ENCODE results near the gene DYSF. TPM values are rescaled to one million over a fixed set of nuclear protein-coding genes. Genes with fewer than 3 reads are reported as not detected.
"Not testable (repeated sequence)": the region's sequence is repeated elsewhere in the genome, so short reads cannot be mapped to it uniquely, and the experiment has no call there.

Gene DYSF
- 10 to 100 TPM in 1 of 3 donors, 1 to 10 TPM in 2; 2.0 to 19.4 (median 6.8) TPM for total RNA-seq
- long read RNA-seq, donor 1, partial matches to known transcripts = 4 of 6 reads
- long read RNA-seq, donor 1, other reads (novel, unspliced or antisense) = 2 of 6 reads
- long read RNA-seq, donor 2, partial matches to known transcripts = 1 of 1 reads
- long read RNA-seq, donor 2, other reads (novel, unspliced or antisense) = 0 of 1 reads

DNA sequence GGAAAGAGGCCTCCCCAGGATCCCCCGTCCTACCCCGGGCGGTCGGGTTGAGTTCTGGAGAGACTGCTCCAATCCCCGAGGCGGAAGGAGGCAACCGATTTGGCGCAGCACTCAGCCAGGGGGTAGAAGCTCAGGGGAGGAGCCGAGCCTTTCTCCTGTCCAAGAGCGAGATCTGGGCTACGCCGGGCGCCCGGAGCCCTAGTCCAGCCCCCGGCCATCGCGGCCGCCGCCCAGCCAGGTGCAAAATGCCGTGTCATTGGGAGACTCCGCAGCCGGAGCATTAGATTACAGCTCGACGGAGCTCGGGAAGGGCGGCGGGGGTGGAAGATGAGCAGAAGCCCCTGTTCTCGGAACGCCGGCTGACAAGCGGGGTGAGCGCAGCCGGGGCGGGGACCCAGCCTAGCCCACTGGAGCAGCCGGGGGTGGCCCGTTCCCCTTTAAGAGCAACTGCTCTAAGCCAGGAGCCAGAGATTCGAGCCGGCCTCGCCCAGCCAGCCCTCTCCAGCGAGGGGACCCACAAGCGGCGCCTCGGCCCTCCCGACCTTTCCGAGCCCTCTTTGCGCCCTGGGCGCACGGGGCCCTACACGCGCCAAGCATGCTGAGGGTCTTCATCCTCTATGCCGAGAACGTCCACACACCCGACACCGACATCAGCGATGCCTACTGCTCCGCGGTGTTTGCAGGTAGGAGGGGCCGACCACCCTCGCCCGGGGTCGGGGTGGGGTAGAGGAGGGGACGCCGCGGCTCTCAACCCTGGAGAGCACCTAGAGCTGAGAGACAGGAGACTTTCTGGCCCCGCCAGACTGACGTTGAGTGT is at the start of gene DYSF:
Gene DYSF (plus strand): TSS at position 158 of the 817 bp plus-strand sequence.
- TF ChIP-seq, protein P1, sequence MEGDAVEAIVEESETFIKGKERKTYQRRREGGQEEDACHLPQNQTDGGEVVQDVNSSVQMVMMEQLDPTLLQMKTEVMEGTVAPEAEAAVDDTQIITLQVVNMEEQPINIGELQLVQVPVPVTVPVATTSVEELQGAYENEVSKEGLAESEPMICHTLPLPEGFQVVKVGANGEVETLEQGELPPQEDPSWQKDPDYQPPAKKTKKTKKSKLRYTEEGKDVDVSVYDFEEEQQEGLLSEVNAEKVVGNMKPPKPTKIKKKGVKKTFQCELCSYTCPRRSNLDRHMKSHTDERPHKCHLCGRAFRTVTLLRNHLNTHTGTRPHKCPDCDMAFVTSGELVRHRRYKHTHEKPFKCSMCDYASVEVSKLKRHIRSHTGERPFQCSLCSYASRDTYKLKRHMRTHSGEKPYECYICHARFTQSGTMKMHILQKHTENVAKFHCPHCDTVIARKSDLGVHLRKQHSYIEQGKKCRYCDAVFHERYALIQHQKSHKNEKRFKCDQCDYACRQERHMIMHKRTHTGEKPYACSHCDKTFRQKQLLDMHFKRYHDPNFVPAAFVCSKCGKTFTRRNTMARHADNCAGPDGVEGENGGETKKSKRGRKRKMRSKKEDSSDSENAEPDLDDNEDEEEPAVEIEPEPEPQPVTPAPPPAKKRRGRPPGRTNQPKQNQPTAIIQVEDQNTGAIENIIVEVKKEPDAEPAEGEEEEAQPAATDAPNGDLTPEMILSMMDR (IDR thresholded peaks at IDR 0.05) = no peak
- intact Hi-C loops (cut with DNase I, micrococcal nuclease) = no loop called here
- ATAC-seq = peak; percentile 59
- peak in 2 of 3 donors; percentile 38 to 67 for DNase-seq
- Histone ChIP-seq H3K4me3 (peak within 1 kb of the TSS; percentile 6), H3K9me3 (no peaks in the 10 kb centered on the region), H3K36me3 (ENCODE audit: low read depth) (no peaks in the 10 kb centered on the region), H3K4me1 (ENCODE audit: low read depth) (peaks cover 7% of the 10 kb centered on the region)

DNA sequence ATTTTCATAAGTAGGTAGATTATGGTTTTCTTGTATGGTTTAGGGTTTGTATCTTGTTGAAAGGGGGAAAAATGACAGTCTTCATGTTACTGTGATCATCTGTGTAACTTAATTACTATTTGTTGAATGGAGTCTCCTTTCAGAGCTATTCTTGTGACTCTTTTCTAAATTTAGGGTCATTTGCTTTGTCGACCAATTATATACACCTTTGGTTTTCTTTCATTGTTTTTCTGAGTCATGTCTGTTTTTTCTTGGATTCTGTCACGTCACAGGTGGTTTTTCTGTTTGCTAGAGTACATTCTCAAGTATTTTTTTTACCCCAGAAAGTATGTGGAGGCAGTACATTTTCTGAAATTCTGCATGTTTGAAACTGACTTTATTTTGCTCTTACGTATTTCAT is 43.8 kb upstream of the DYSF start:
- TF ChIP-seq, protein P1 (IDR thresholded peaks at IDR 0.05) = no peak
- Histone ChIP-seq H3K4me1 (ENCODE audit: low read depth) (no peaks in the 10 kb centered on the region), H3K36me3 (ENCODE audit: low read depth) (peaks cover 5% of the 10 kb centered on the region), H3K4me3 (no peak overlapping the region), H3K9me3 (no peaks in the 10 kb centered on the region)
- ATAC-seq (no peak), DNase-seq (no peak)
- intact Hi-C loops (cut with DNase I, micrococcal nuclease) = no loop called here

DNA sequence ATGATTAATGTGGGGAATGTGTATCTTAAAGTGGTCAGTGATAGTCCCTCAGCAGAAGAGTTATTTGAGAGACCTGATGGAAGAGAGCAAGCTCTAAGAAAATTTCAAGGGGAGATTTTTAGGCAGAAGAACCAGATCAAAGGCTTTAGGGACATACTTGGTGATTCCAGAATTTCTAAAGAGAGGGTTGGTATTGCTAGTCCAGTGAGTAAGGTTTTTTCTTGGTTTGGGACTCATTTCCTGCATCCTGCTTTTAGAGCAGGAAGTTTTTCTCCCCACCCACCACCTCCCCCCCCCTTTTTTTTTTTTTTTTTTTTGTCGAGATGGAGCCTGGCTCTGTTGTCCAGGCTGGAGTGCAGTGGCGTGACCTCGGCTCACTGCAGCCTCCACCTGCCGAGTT is 42.7 kb upstream of the DYSF start:
- ATAC-seq = no peak
- intact Hi-C loops (cut with DNase I, micrococcal nuclease) = no loop called here
- H3K36me3 ChIP-seq (ENCODE audit: low read depth) = no peaks in the 10 kb centered on the region
- TF ChIP-seq, protein P1 (IDR thresholded peaks at IDR 0.05) = no peak
- H3K9me3 ChIP-seq = no peaks in the 10 kb centered on the region
- H3K4me1 ChIP-seq (ENCODE audit: low read depth) = no peaks in the 10 kb centered on the region
- H3K4me3 ChIP-seq = no peak overlapping the region
- DNase-seq = no peak

DNA sequence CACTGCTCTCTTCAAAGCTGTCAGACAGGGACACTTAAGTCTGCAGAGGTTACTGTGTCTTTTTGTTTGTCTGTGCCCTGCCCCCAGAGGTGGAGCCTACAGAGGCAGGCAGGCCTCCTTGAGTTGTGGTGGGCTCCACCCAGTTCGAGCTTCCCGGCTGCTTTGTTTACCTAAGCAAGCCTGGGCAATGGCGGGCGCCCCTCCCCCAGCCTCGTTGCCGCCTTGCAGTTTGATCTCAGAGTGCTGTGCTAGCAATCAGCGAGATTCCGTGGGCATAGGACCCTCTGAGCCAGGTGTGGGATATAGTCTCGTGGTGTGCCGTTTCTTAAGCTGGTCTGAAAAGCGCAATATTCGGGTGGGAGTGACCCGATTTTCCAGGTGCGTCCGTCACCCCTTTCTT is 36.5 kb upstream of the DYSF start:
- DNase-seq = peak; percentile 15 to 49 (median 42)

DNA sequence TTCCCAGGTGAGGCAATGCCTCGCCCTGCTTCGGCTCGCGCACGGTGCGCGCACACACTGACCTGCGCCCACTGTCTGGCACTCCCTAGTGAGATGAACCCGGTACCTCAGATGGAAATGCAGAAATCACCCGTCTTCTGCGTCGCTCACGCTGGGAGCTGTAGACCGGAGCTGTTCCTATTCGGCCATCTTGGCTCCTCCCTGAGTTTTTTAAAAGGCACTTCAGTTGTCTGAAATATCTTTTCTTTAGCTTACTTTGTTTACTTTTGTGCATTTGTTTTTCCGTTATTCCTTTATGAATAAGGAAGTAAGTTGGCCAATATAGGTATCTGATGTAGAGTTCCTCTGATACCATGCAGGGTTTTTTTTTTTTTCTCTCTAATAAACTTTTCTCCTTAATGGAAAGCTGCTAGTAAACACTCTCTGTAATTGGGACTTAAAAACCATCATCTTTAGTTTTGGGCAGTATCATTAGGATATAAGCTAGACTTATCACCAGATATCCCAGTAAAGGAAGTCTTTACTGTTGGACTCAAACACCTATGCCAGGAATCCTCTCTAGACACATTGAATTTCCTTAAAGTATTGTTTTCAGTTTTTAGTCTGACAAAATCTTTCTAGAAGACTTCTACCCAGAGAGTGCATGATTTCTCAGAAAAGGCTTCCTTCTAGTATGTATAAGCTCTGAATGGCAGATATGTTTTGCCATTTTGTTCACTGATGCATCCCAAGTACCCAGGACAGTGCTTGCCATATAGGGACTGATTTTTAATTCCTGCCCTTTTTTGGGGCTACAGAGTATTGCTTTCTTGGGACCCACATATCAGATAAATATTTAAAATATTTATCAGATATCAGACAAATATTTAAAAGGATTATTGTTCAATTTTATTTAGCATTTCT is 35.8 kb upstream of the DYSF start:
- peaks cover 4% of the 10 kb centered on the region for H3K4me1 ChIP-seq (ENCODE audit: low read depth)
- H3K4me3 ChIP-seq = no peak overlapping the region
- H3K36me3 ChIP-seq (ENCODE audit: low read depth) = peaks cover 3% of the 10 kb centered on the region
- no peaks in the 10 kb centered on the region for H3K9me3 ChIP-seq
- intact Hi-C loops (cut with DNase I, micrococcal nuclease) = no loop called here
- ATAC-seq = peak; percentile 51
- TF ChIP-seq, protein P1 (IDR thresholded peaks at IDR 0.05) = no peak
- no peak for DNase-seq

More for the DNA sequence above, 36.5 kb upstream of the DYSF start:
- H3K4me1 ChIP-seq (ENCODE audit: low read depth); intact Hi-C loops (cut with DNase I, micrococcal nuclease); H3K9me3 ChIP-seq; H3K4me3 ChIP-seq; H3K36me3 ChIP-seq (ENCODE audit: low read depth); ATAC-seq: not testable (repeated sequence)

Measured in mucosa of descending colon (tissue), 3 donors.